Astrocyte of the cerebellum (primary cell): ENCODE measurements around the gene ANTKMT.

ENCODE experiments used
- DNase-seq: peaks from one replicate; pipeline ENCODE4 v3.0.0-alpha.2; 2011; ENCODE audit warnings: low read depth
- H3K4me3 ChIP-seq: 2 replicates; pipeline ENCODE4 v1.5.1; 2011; ENCODE audit warnings: mild to moderate bottlenecking, low read depth, low read length, moderate library complexity
- CTCF ChIP-seq: IDR thresholded peaks from 2 replicates; pipeline ENCODE4 v1.5.1; 2012; ENCODE audit warnings: low read length, low read depth, moderate library complexity, mild to moderate bottlenecking; ENCODE audit errors: missing control alignments
- in situ Hi-C: cut with HindIII; loops from 2 replicates; pipeline ENCODE4 v1.10.0; 2017; ENCODE audit warnings: low sequenced_read_pairs

ANTKMT gene

GRCh38 chr16:724188-725040 is 3.5 kb downstream of the ANTKMT start:
- no peak for DNase-seq
- in situ Hi-C loops = no loop called here
- H3K4me3 ChIP-seq = no peak overlapping the region
- TF ChIP-seq CTCF = no peak

- DNase-seq = no peak
- in situ Hi-C loops = no loop called here
- H3K4me3 ChIP-seq = no peak overlapping the region
- TF ChIP-seq CTCF = no peak
Measured at GRCh38 chr16:725041-725376, 4.1 kb downstream of the ANTKMT start.

- no peak for DNase-seq
- in situ Hi-C loops = no loop called here
- TF ChIP-seq CTCF = no peak
- H3K4me3 ChIP-seq = no peak overlapping the region
Measured at GRCh38 chr16:725463-726187, 4.7 kb downstream of the ANTKMT start.

- no peak overlapping the region for H3K4me3 ChIP-seq
- in situ Hi-C loops = no loop called here
- no peak for TF ChIP-seq CTCF
- no peak for DNase-seq
Measured at GRCh38 chr16:726188-726437, 5.2 kb downstream of the ANTKMT start.

GRCh38 chr16:726438-727290 is 5.7 kb downstream of the ANTKMT start, which contains the start of the genes CCDC78 and HAGHL:
TSS of gene CCDC78 (minus strand) at chr16:726443. CDS start at chr16:726367, 76 bp downstream.
TSS of gene HAGHL (plus strand) at chr16:727106. CDS start at chr16:727510, 404 bp downstream.
- in situ Hi-C loops = no loop called here
- DNase-seq = no peak
- H3K4me3 ChIP-seq = peak within 1 kb of the TSS; percentile 60
- TF ChIP-seq CTCF = no peak

GRCh38 chr16:727291-727977 is 6.5 kb downstream of the ANTKMT start:
- in situ Hi-C loops = no loop called here
- no peak for DNase-seq
- no peak for TF ChIP-seq CTCF
- peak overlapping the region; percentile 60 for H3K4me3 ChIP-seq
